ENCODE results near the gene ARHGAP44.

DNA sequence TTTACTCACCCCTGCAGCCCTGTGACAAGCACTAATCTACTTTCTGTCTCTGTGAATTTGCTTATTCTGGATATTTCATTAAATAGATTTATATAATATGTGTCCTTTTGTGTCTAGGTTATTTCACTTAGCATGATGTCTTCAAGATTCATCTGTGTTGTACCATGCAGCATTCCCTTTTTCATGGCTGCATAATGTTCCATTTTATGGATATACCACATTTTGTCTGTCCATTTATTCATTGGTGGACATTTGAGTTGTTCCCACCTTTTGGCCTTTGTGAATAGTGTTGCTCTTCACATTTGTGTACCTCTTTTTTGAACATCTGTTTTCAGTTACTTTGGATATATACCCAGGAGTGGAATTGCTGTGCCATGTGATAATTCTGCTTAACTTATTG, 118.2 kb downstream of the ARHGAP44 start:
- TF ChIP-seq, protein P1, sequence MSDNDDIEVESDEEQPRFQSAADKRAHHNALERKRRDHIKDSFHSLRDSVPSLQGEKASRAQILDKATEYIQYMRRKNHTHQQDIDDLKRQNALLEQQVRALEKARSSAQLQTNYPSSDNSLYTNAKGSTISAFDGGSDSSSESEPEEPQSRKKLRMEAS (IDR thresholded peaks at IDR 0.05): no peak
- TF ChIP-seq, protein P2, sequence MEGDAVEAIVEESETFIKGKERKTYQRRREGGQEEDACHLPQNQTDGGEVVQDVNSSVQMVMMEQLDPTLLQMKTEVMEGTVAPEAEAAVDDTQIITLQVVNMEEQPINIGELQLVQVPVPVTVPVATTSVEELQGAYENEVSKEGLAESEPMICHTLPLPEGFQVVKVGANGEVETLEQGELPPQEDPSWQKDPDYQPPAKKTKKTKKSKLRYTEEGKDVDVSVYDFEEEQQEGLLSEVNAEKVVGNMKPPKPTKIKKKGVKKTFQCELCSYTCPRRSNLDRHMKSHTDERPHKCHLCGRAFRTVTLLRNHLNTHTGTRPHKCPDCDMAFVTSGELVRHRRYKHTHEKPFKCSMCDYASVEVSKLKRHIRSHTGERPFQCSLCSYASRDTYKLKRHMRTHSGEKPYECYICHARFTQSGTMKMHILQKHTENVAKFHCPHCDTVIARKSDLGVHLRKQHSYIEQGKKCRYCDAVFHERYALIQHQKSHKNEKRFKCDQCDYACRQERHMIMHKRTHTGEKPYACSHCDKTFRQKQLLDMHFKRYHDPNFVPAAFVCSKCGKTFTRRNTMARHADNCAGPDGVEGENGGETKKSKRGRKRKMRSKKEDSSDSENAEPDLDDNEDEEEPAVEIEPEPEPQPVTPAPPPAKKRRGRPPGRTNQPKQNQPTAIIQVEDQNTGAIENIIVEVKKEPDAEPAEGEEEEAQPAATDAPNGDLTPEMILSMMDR (IDR thresholded peaks at IDR 0.05; ENCODE audit: low read depth, low read length, missing input control): no peak
- TF ChIP-seq, protein P3, sequence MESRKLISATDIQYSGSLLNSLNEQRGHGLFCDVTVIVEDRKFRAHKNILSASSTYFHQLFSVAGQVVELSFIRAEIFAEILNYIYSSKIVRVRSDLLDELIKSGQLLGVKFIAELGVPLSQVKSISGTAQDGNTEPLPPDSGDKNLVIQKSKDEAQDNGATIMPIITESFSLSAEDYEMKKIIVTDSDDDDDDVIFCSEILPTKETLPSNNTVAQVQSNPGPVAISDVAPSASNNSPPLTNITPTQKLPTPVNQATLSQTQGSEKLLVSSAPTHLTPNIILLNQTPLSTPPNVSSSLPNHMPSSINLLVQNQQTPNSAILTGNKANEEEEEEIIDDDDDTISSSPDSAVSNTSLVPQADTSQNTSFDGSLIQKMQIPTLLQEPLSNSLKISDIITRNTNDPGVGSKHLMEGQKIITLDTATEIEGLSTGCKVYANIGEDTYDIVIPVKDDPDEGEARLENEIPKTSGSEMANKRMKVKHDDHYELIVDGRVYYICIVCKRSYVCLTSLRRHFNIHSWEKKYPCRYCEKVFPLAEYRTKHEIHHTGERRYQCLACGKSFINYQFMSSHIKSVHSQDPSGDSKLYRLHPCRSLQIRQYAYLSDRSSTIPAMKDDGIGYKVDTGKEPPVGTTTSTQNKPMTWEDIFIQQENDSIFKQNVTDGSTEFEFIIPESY (IDR thresholded peaks at IDR 0.05): no peak
- TF ChIP-seq, protein P4, sequence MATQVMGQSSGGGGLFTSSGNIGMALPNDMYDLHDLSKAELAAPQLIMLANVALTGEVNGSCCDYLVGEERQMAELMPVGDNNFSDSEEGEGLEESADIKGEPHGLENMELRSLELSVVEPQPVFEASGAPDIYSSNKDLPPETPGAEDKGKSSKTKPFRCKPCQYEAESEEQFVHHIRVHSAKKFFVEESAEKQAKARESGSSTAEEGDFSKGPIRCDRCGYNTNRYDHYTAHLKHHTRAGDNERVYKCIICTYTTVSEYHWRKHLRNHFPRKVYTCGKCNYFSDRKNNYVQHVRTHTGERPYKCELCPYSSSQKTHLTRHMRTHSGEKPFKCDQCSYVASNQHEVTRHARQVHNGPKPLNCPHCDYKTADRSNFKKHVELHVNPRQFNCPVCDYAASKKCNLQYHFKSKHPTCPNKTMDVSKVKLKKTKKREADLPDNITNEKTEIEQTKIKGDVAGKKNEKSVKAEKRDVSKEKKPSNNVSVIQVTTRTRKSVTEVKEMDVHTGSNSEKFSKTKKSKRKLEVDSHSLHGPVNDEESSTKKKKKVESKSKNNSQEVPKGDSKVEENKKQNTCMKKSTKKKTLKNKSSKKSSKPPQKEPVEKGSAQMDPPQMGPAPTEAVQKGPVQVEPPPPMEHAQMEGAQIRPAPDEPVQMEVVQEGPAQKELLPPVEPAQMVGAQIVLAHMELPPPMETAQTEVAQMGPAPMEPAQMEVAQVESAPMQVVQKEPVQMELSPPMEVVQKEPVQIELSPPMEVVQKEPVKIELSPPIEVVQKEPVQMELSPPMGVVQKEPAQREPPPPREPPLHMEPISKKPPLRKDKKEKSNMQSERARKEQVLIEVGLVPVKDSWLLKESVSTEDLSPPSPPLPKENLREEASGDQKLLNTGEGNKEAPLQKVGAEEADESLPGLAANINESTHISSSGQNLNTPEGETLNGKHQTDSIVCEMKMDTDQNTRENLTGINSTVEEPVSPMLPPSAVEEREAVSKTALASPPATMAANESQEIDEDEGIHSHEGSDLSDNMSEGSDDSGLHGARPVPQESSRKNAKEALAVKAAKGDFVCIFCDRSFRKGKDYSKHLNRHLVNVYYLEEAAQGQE (IDR thresholded peaks at IDR 0.05): no peak
